HG03378 (cell line): Measurements from ENCODE around the gene C1QTNF2.
A peak's percentile ranks its signal among the peaks of the same experiment; 100 is the strongest.
"Not testable (repeated sequence)": the region's sequence is repeated elsewhere in the genome, so short reads cannot be mapped to it uniquely, and the experiment has no call there.

Experiments used
- ATAC-seq: cut with Tn5 transposase; IDR thresholded peaks from one replicate; pipeline ENCODE4 v1.9.1; 2021; ENCODE audit warnings: mild to moderate bottlenecking, moderate library complexity; ENCODE audit not compliant: unreplicated experiment

The C1QTNF2 gene

DNA sequence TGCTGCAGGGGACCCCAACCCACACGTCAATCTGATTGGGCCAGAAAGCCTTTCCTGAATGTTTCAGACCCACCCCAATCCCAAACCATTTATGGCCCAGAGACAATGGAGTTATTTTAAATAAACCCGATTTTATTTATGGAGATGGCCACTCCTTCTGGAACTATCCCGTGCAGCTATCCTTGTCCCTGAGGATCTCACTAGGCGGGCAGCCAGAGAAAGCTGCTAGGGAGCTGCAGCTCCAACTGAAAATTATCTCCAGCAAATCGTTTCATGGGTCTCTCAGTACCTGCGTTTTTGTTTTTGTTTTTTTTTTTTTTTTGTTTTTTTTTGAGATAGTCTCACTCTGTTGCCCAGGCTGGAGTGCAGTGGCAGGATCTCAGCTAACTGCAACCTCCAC is 23.0 kb downstream of the C1QTNF2 start:
- no peak for ATAC-seq

DNA sequence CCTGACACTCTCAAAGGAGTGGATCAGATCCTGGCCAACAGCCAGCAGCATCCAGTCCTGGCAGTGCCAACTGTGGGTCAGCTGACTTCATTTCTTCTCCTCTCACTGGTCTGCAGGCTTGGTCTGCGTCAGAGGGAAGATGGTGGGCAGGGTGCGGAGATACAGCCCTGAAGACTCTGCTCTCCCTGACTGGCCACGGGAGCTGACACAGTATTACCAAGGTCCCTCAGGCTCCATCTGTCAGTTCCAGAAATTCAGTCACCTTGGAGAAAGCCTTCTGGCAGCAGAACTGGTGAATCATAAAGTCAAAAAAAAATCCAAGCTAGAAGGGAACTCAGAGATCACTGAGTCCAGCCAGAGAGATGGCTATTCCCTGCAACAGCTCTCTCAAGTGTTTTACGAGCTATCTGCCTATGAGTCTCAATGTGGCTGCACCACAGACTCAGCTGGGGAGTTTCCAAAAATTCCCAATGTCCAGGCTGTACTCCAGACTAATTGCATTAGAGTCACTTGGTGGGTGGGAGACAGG is 27.9 kb downstream of the C1QTNF2 start:
- ATAC-seq = no peak

DNA sequence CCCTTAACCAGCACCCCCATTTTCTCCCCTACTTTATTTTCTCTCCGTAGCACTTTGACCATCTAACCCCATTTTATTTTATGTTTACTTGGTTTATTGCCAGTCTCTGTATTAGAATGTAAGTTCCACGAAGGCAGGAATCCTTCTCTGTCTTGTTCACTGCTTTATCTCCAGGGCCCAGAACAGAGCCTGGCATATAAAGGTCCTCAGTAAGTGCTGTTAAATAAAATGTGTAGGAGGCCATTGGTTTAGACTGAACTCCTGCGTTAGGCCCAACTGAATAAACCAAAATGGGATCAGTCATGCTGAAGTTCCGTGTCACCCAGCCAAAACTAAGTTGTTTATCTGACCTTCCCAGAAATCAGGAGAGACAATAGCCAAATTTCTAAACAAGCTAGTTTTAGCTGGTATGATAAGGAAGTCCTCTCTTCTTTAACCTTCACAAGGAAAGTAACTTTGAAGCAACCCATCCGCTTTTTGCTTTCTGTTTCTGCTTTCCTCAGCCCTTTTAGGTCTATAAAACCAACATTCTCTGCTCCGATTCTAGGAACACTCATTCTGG is 29.0 kb downstream of the C1QTNF2 start:
- ATAC-seq = no peak

DNA sequence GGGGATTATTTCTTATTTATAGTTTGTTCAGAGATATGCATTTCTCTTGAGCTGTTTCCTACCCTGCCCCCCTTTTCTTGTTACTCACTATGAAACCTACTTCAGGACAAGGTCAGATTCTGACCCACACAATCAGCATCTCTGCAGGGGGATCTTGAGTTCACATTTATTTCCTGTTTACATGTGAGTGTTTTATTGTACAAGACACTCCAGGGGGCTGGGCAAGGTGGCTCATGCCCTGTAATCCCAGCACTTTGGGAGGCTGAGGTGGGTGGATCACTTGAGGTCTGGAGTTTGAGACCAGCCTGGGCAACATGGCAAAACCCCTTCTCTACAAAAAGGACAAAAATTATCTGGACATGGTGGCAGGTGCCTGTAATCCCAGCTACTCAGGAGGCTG is 29.9 kb downstream of the C1QTNF2 start:
- ATAC-seq = not testable (repeated sequence)

DNA sequence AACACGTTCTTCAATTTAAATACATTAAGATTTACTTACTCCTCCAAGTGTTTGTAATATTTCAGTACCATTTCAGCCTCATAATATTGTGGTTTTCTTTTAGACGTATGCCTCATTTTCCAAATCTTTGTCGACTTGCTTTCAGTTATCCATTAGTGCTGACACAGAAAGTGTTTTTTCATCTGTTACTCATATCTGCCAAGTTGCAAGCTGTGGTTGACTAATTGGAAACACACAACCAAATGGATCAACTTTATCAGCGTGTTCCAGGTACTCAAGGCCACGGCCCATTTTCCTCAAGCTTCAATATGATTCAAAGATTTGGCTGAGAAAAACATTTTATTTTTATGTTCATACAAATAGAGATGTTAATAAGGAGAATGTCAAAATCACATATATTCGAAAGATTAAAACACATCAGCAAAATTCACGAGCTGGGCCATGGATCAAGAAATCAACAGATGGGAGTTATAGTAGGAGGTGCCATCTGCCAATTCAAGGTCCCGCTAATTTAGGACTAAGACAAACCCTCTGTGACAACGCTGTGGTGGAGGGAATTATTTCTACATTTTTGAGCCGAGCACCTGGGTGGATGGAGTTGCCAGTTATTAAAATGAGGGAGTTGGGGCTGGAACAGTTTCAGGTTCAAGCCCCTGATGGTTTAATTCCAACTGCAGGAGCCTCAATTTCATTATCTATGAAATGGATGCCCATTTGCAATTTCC is 30.9 kb downstream of the C1QTNF2 start:
- no peak for ATAC-seq

DNA sequence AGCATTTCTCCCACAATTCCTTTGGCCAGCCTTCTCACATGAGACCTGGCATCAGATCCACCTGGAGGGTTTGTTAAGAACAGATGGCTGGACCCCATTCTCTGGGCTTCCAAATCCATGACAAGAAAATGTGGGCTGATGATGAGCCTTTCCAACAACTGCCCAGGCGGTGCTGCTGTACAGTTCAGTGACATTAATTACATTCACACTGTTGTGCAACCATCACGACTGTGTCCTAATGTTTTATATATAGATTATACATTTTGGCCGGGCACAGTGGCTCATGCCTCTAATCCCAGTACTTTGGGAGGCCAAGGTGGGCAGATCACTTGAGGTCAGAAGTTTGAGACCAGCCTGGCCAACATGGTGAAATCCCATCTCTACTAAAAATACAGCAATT is 35.7 kb downstream of the C1QTNF2 start:
- ATAC-seq = not testable (repeated sequence)

DNA sequence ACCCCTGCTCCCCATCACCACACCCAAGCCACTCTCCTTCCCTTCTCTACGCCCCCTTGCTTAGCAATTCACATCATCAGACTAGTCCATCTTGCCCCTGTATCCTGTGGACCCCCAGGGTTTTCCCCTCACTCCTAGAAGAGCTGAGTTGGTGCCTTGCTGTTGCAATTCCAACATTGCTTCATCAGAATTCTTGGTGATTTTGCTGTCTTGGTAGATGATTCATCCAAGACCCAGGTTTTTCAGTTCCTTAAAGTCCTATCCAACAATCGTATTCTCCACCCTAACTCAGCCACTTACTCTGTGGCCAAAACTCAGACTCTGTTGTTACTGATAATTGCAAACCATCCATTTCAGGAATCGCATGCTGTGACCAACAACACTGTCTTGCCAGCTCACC is 36.7 kb downstream of the C1QTNF2 start:
- no peak for ATAC-seq

DNA sequence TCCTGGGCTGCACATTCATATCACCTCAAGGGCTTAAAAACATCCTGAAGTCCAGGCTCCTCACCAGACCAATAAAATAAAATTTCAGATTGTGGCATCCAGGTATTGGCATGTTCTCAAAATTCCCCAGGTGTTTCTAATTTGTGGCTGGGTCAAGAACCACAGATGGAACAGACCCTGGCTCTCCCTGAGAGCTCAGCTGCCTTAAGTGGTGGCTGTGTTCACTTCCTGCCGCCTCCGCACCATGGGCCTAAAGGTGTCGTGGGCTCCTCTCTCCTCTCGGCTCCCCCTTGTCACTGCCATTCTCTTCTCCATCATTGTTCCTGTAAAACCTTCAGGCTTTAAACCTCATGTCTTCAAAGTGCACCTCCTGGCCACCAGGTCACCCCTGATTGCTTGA is 40.2 kb downstream of the C1QTNF2 start:
- ATAC-seq = no peak

DNA sequence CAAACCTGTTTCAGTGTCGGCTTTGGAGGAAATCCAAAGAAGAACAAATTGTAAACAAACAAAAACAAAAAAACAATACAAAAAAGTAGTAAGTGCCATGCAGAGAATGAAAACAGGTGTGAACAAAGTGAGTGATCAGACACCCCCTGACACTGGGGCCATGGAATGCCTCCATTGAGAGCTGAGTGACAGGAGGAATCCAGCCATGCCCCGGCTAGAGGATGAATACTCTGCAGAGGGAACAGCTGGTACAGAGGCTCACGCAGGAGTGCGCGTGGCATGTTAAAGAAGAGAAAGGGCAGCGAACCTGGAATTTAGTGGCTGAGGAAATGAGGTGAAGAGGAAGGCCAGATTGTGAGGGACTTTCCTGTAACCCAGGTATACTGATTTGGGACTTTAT is 42.6 kb downstream of the C1QTNF2 start:
- no peak for ATAC-seq

DNA sequence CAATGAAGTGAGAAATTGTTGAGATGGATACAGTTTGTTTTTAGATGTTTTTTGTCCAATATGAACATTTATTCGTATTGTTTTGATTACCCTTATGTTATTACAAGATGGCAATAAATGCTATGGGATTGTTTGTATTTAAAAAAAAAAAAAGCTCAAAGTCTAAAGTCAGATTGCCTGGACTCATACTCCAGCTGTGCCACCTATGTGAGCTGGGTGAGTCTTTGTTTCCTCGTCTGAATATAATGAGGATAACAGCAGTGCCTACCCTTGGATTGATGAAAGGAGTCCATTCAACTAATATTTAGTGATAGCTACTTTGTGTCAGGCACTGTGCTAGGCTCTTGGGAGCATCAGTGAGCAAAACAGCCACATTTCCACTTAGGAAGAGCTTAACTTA is 43.4 kb downstream of the C1QTNF2 start:
- ATAC-seq = no peak

DNA sequence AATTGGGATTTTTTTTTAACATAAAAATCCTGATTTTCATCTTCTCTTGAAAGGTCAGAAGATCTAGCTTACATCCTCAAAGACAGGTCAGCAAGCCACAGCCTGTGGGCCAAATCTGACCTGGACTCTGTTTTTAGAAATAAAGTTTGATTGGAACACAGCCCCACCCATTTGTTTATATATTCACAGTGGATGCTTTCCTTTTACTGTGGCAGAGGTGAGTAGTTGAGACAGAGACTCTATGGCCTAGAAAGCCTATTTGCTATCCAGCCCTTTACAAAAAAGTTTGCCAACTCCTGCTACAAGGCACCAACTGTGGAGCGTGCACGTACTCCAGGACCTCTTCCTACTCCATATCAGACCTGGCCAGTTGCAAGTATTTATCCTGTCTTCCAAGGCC is 44.7 kb downstream of the C1QTNF2 start:
- ATAC-seq = no peak

DNA sequence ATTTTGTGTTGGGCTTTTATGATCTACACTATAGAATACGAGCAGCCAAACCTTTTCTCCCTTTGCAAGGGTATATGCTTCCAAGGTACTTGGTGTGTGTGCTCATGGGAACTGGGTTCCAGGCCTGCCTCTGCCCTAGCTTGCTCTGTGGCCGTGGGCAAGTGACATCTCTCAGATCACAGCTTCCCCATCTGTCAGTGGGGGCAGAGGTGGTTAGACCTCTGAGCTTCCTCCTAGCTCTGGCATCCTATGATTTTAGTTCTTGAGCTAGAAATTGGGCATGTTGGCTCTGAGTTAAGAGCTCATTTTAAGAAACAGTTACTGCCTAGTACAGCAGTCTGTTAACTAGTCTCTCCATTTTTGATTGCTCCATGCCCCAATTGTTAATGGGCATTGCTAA is 45.5 kb downstream of the C1QTNF2 start:
- ATAC-seq = no peak

DNA sequence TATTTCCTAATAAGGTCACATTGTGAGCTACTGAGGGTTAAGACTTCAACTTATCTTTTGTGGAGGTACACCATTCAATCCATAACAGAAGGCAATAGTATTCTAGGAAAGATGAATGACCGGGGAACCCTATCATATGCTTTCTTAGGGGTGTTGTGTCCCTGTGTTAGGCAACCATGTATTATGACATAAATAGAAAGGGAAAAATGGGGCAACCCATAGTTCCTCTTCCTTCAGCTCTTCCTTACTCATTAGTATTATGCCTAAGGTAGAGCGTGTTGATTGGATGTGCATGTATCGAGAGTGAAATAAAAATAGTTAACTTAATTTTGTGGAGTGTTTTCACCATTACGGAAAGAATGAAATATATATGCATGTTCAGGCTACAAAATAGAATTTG is 52.0 kb downstream of the C1QTNF2 start:
- no peak for ATAC-seq

DNA sequence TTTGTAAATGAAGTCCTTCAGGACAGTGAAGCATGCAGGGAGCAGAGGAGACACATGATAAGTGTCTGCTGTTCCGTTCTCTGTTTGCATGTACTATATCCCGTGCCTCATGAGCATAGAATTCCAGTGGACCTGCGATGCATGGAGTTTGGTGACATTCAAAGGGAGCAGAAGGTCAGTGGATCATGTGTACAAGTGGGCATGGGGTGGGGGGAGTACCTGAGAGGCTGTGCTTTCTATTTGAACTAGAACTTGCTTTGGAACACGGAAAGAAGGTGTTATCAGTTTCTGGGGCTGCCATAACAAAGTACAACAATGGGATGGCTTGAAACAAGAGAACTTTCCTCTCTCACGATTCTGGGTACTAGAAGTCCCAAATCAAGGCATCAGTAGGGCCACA is 53.0 kb downstream of the C1QTNF2 start:
- ATAC-seq = no peak

DNA sequence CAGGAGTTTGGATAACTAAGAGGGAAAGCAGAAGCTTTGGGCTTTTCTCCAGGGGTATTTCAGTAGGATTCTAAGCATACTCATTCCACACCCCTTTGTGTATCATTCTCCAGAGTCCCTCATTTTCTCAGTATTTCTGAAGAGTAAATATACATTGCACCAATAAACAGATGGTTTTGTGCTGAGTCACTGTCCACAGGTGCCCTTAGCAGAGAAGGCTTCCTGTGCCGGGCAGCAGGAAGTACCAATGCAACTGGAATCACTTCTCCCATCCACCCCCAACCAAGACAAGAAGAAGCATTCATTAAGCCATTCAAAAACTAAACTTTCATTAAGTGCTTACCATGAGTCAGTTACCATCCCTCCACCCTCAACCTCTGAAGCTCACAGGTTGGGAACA is 54.5 kb downstream of the C1QTNF2 start:
- ATAC-seq = no peak

DNA sequence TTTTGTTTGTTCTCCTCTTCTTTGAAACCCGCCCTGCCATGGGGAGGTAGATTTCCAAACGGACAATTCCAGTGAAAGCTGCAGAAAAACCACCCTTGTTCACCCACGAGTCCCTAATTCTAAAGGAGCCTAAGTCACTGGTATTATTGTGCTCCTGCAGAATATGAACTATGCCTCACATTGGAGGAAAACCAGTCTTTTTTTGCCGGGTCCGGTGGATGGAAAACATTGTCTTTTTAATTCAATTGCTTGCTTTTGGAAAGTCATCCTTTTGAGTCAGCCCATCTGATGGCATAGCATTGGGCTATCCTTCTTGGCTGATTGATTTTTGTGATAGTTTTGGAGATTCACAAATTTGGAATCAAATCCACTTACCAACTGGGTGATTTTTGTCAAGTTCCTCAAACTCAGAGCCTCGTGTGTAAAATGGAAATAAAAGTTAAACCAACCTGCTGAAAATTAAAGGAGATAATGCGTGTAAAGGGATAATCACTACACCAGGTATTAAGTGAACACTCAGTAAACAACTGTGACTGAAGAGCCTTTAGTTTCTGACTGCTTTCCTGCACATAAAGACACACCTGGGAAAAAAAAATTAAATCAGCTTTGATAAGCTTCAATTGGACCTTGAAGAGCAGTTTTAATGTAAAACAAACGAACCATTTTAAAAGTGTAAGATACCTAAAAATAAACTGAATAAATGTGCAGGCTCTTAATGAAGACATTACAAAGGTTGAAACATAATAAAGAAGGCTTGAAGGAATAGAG is 57.3 kb downstream of the C1QTNF2 start:
- ATAC-seq = no peak

DNA sequence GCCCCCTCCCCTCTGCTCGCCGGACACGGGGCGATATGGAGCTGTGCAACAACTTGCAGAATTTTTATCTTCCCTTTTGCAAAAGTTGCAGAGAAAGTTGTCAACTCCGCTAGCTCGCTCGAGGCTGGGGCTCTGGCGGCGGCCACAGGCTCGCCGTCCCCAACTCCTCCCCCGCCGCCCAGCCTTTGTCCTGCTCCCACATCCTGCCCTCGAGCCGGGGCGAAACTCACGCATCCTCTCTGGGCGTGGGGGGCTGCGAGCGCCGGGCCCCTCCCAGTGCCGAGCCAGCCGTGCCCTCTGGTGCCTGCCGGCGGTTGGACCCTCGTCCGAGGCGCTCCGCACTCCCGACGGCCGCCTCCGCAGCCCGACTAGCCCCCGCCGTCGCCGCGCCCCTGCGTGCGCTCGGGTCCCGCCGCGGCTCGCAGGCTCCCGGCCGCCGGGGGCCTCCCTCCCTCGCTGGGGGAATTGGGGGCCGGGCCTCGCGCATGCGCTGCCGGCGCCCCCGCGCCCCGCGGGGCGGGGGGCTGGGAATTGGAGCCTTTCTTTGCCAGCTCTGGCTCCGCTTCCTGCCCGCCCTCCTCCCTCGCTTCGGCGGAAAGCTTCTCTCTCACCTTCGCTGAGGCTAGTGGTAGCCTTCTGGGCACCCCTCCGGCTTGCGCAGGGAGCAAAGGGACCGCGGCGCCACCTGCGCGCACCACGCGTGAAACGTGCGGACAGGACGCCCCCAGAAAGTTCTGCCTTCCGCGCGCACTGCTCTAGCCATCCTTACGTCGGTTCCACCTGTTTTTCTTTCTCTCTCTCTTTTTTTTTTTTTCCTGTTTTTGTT is 58.1 kb downstream of the C1QTNF2 start, which contains the start of gene CCNJL:
CCNJL (minus strand) TSS at position 431 of the 826 bp plus-strand sequence. CDS start 641 bp downstream, outside the sequence.
- ATAC-seq = peak; percentile 44

DNA sequence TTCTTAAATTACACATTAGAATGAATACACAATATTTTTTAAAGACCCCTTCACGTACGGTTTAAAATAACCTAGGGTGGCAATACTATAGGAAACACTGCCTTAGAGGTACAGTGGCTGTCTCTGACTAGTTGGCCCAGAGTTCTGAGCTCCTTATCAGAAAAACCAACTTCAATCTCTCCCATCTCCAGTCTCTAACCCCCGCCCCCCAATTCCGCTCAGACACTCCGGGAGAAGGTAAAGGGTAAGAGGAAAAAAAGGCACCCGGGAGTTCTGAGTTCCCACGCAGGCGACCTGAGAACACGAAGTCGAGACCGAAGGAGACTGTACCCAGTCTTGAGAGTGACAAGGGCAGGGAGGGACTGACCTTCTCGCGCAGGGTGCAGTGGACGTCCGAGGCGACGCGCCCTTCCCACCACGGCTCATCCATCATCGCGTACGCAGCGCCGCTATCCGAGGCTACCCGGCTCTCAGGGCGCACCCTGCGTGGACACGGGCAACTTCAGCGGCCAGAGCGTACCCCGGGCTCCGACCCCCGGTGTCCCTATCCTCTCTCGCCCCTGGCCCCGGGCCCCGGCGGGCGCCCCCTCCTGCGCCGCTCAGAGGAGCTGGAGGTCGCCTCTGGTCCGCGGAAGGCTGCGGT is 58.8 kb downstream of the C1QTNF2 start:
- ATAC-seq = peak; percentile 10

DNA sequence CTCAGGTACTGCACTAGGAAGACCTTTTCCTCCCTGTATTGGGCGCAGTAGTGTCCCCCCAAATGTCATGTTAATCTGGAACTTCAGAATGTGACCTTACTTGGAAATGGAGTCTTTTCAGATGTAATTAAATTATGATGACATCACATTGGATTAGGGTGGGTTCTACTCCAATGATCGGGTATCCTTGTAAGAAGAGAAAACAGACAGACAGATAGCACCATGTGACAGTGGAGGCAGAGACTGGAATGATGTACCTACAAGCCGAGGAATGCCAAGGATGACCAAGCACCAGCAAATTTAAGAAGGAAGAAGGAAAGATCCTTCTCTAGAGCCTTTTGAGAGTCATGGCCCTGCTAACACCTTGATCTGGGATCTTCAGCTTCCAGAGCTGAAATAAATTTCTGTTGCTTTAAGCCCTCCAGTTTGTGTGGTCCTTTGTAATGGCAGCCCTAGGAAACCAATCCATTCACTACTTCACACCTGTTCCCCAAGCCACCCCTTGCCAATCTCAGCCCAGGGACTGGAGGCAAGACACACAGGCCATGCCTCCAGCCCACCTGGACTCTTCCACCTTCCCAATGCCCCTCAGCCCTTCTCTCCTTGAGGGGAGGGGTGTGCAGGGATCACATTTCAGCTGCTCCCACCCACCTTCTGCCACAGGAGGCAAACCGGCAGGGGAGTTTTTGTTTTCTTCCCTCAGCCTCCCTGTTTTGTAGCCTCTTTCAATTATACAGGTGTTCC is 59.7 kb downstream of the C1QTNF2 start:
- no peak for ATAC-seq

DNA sequence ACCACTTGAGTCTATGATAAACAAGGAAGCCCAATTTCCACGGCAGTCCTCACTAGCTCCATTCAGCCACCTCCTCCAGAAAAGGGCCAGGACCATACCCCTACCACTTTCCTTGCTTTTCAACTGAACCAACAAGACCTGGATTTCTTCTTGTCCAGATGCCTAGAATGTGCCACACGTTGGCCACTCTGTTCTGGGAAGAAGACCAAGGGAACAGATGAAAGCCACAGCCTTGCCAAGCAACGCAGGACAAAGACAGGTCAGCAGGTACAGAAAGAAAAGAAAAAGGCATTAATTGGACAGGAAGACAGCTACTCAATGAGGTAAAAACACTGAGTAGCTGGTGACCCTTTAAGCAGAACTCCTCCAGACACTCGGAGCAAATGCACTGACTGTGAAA is 60.3 kb downstream of the C1QTNF2 start:
- ATAC-seq = no peak
